Upper lobe of left lung (tissue), 6 donors: Measurements from ENCODE around the gene EXOSC1. TPM values are rescaled to one million over a fixed set of nuclear protein-coding genes. Genes with fewer than 3 reads are reported as not detected.
"Not testable (repeated sequence)": the region's sequence is repeated elsewhere in the genome, so short reads cannot be mapped to it uniquely, and the experiment has no call there.

Experiments used
- ATAC-seq, 2 donors: fragments of 200-7000 bp; cut with Tn5 transposase; one replicate each; pipeline ENCODE4 v1.9.1; 2022; ENCODE audit warnings: mild to moderate bottlenecking in 2 of 2, moderate library complexity in 2 of 2; ENCODE audit not compliant: low FRiP score in 2 of 2
- DNase-seq, 2 donors: peaks; one replicate each; pipeline ENCODE4 v3.0.0-alpha.2; 2019 to 2020
- H3K27ac ChIP-seq, 4 donors: fragments of 200-600 bp; sonication (generic); one replicate each; pipeline ENCODE4 v1.5.1; 2016 to 2019
- H3K27me3 ChIP-seq, 4 donors: fragments of 200-600 bp; sonication (generic); one replicate each; pipeline ENCODE4 v1.5.1; 2017 to 2019
- H3K36me3 ChIP-seq, 4 donors: fragments of 200-600 bp; sonication (generic); one replicate each; pipeline ENCODE4 v1.5.1; 2016 to 2019
- H3K4me1 ChIP-seq, 4 donors: fragments of 200-600 bp; sonication (generic); one replicate each; pipeline ENCODE4 v1.5.1; 2018 to 2019
- H3K4me3 ChIP-seq, 4 donors: fragments of 200-600 bp; sonication (generic); one replicate each; pipeline ENCODE4 v1.5.1; 2017 to 2019; ENCODE audit warnings: mild to moderate bottlenecking in 2 of 4, moderate library complexity in 1 of 4
- H3K9me3 ChIP-seq, 4 donors: fragments of 200-600 bp; sonication (generic); one replicate each; pipeline ENCODE4 v1.5.1; 2018 to 2019
- CTCF ChIP-seq, 6 experiments: fragments of 450-650 bp in 4 of 6; fragments of 200-600 bp in 2 of 6; sonication (generic) in 2 of 6; IDR thresholded peaks; one replicate each; pipeline ENCODE4 v1.5.1; 2016 to 2019; ENCODE audit warnings: antibody characterized with exemption in 6 of 6
- EP300 ChIP-seq, 4 donors: sonication (generic); formaldehyde crosslinking; IDR thresholded peaks; one replicate each; pipeline ENCODE4 v1.5.1; 2017; ENCODE audit warnings: antibody characterized with exemption in 4 of 4, control low read depth in 2 of 4
- POLR2A ChIP-seq, 4 donors: fragments of 450-650 bp; IDR thresholded peaks; one replicate each; pipeline ENCODE4 v1.5.1; 2016 to 2017; ENCODE audit warnings: antibody characterized with exemption in 4 of 4, mild to moderate bottlenecking in 2 of 4
- POLR2AphosphoS5 ChIP-seq, 2 donors: sonication (generic); formaldehyde crosslinking; IDR thresholded peaks; one replicate each; pipeline ENCODE4 v1.5.1; 2017; ENCODE audit warnings: antibody characterized with exemption in 2 of 2
- WGBS, 2 donors: methylation state at CpG; one replicate each; pipeline ENCODE4 v1.1.5; 2017 to 2018; 5-methylcytosine and 5-hydroxymethylcytosine counted together
- total RNA-seq, 6 donors: library from RNA; depleted of rRNA in 4 of 6; stranded (reverse); fragments of >200 nt in 4 of 6; gene quantifications; one replicate each; pipeline versions ENCODE4 v1.1.0 to v1.2.1, GENCODE V29; 2016 to 2021
- donor health status: DM: no; HTN: no; CAD: no; lungs with moderate emphysema.
- donor health status: DM: no; HTN: yes; CAD: no; lungs with severe emphysema.

EXOSC1 gene
- total RNA-seq, 6 donors from 2014 or later: 19.5 to 30.4 (median 28.1) TPM

- peak overlapping the region; percentile 88 to 94 (median 92) for H3K27ac ChIP-seq
- no peaks in the 10 kb centered on the region for H3K27me3 ChIP-seq
- peaks cover 30 to 50% (median 38%) of the 10 kb centered on the region in 4 donors for H3K4me1 ChIP-seq
- H3K36me3 ChIP-seq: peaks cover 4 to 33% (median 20%) of the 10 kb centered on the region in 4 donors
- peak overlapping the region; percentile 3 to 97 (median 83) for H3K4me3 ChIP-seq
- ATAC-seq: no peak
- no peak for TF ChIP-seq POLR2AphosphoS5 (IDR thresholded peaks at IDR 0.05)
- 12 to 20% methylated on average over 6 to 9 of the region's 9 CpGs for WGBS, 2 donors
- peak in 1 of 2 donors; percentile 54 for DNase-seq
- H3K9me3 ChIP-seq: no peaks in the 10 kb centered on the region
These were observed 18.1 kb downstream of the EXOSC1 start for GRCh38 chr10:97427571-97428179.

GRCh38 chr10:97426776-97427570, 18.8 kb downstream of the EXOSC1 start:
- Histone ChIP-seq H3K27me3 (no peaks in the 10 kb centered on the region), H3K4me3 (peak overlapping the region; percentile 72 to 97 (median 92)), H3K9me3 (no peaks in the 10 kb centered on the region), H3K27ac (peak overlapping the region; percentile 88 to 94 (median 92)), H3K36me3 (peaks cover 4 to 30% (median 17%) of the 10 kb centered on the region in 4 donors), H3K4me1 (peaks cover 30 to 50% (median 38%) of the 10 kb centered on the region in 4 donors)
- DNase-seq (no peak), ATAC-seq (peak in 1 of 2 donors; percentile 6)
- TF ChIP-seq POLR2AphosphoS5 (IDR thresholded peaks at IDR 0.05) (no peak), POLR2A (IDR thresholded peaks at IDR 0.05) (no peak), EP300 (IDR thresholded peaks at IDR 0.05) (no peak)
- 16 to 18% methylated on average over 22 to 30 of the region's 34 CpGs for WGBS, 2 donors

GRCh38 chr10:97425964-97426775, 19.6 kb downstream of the EXOSC1 start, which contains the start of gene PGAM1:
TSS of gene PGAM1 (plus strand) at chr10:97426191. CDS start at chr10:97426308, 117 bp downstream.
- peak; percentile 96 to 99 for DNase-seq
- Histone ChIP-seq H3K4me3 (peak within 1 kb of the TSS; percentile 72 to 97 (median 92)), H3K9me3 (no peaks in the 10 kb centered on the region), H3K27ac (peak within 1 kb of the TSS; percentile 88 to 94 (median 92)), H3K4me1 (peaks cover 30 to 50% (median 38%) of the 10 kb centered on the region in 4 donors), H3K27me3 (no peaks in the 10 kb centered on the region), H3K36me3 (peaks cover 4 to 22% (median 9%) of the 10 kb centered on the region in 4 donors)
- ATAC-seq: peak; percentile 96 to 97
- WGBS, 2 donors: 1 to 2% methylated on average over 11 to 36 of the region's 90 CpGs
- TF ChIP-seq CTCF (IDR thresholded peaks at IDR 0.05) (peak; percentile 58 to 94 (median 86)), POLR2A (IDR thresholded peaks at IDR 0.05) (peak in 3 of 4 donors; percentile 83 to 87 (median 87)), EP300 (IDR thresholded peaks at IDR 0.05) (peak in 1 of 4 donors; percentile 60), POLR2AphosphoS5 (IDR thresholded peaks at IDR 0.05) (peak; percentile 85 to 88)

- not testable (repeated sequence) for H3K4me3 ChIP-seq, H3K36me3 ChIP-seq, H3K27me3 ChIP-seq, ATAC-seq, H3K9me3 ChIP-seq
- peak in 1 of 2 donors; percentile 55 for DNase-seq
- WGBS, 2 donors: 48 to 55% methylated on average over 8 of the region's 8 CpGs
- Histone ChIP-seq H3K4me1 (peaks cover 30 to 45% (median 37%) of the 10 kb centered on the region in 4 donors), H3K27ac (peak overlapping the region; percentile 13 to 94 (median 53))
These were observed 22.1 kb downstream of the EXOSC1 start for GRCh38 chr10:97423757-97424098.

- no peaks in the 10 kb centered on the region for H3K9me3 ChIP-seq
- TF ChIP-seq POLR2A (IDR thresholded peaks at IDR 0.05) (no peak), POLR2AphosphoS5 (IDR thresholded peaks at IDR 0.05) (no peak), EP300 (IDR thresholded peaks at IDR 0.05) (no peak), CTCF (IDR thresholded peaks at IDR 0.05) (no peak)
- 53 to 64% methylated on average over 6 of the region's 6 CpGs for WGBS, 2 donors
- DNase-seq: no peak
- peaks cover 0 to 14% (median 2%) of the 10 kb centered on the region in 4 donors for H3K4me1 ChIP-seq
- no peak overlapping the region for H3K4me3 ChIP-seq
- H3K27me3 ChIP-seq: no peaks in the 10 kb centered on the region
- no peaks in the 10 kb centered on the region for H3K36me3 ChIP-seq
- no peak for ATAC-seq
- H3K27ac ChIP-seq: no peak overlapping the region
These were observed 29.2 kb downstream of the EXOSC1 start for GRCh38 chr10:97416565-97416964.
